H9 (cell line): Measurements from ENCODE around the gene ADCY5. TPM values are rescaled to one million over a fixed set of nuclear protein-coding genes. Genes with fewer than 3 reads are reported as not detected.

ENCODE experiments used
- DNase-seq: peaks from one replicate; pipeline ENCODE4 v3.0.0-alpha.2; 2017
- H2AFZ ChIP-seq: one replicate; pipeline ENCODE4 v1.6.1; 2013; ENCODE audit warnings: mild to moderate bottlenecking, low read length, control low read depth, moderate library complexity
- H2AK5ac ChIP-seq: 2 replicates; pipeline ENCODE4 v1.6.1; 2013; ENCODE audit warnings: low read length, control low read depth, mixed read lengths; ENCODE audit not compliant: insufficient read length
- H2BK120ac ChIP-seq: one replicate; pipeline ENCODE4 v1.6.1; 2013; ENCODE audit warnings: low read depth, mild to moderate bottlenecking, low read length, control low read depth, inconsistent platforms; ENCODE audit not compliant: poor library complexity, severe bottlenecking
- H2BK12ac ChIP-seq: 2 replicates; pipeline ENCODE4 v1.6.1; 2013; ENCODE audit warnings: low read length, control low read depth, mixed read lengths, low read depth; ENCODE audit not compliant: insufficient read length
- H2BK15ac ChIP-seq: 2 replicates; pipeline ENCODE4 v1.6.1; 2013; ENCODE audit warnings: low read depth, low read length, control low read depth
- H2BK20ac ChIP-seq: one replicate; pipeline ENCODE4 v1.6.1; 2013; ENCODE audit warnings: low read depth, mild to moderate bottlenecking, low read length, control low read depth, inconsistent platforms; ENCODE audit not compliant: poor library complexity, severe bottlenecking
- H2BK5ac ChIP-seq: 2 replicates; pipeline ENCODE4 v1.6.1; 2013; ENCODE audit warnings: low read length, control low read depth, mixed read lengths; ENCODE audit not compliant: insufficient read length
- H3K14ac ChIP-seq: 2 replicates; pipeline ENCODE4 v1.6.1; 2013; ENCODE audit warnings: low read length, control low read depth; ENCODE audit not compliant: insufficient read depth
- H3K18ac ChIP-seq: 2 replicates; pipeline ENCODE4 v1.6.1; 2013; ENCODE audit warnings: low read depth, mild to moderate bottlenecking, mixed read lengths, low read length, control low read depth; ENCODE audit not compliant: insufficient read length
- H3K23ac ChIP-seq: 2 replicates; pipeline ENCODE4 v1.6.1; 2013; ENCODE audit warnings: low read length, control low read depth, mixed read lengths, low read depth; ENCODE audit not compliant: insufficient read length
- H3K23me2 ChIP-seq: 2 replicates; pipeline ENCODE4 v1.6.1; 2013; ENCODE audit warnings: low read depth, mild to moderate bottlenecking, mixed read lengths, low read length, control low read depth; ENCODE audit not compliant: insufficient read length, poor library complexity, severe bottlenecking
- H3K27ac ChIP-seq: 2 replicates; pipeline ENCODE4 v1.5.1; 2013; ENCODE audit warnings: low read length, control low read depth, mixed read lengths, low read depth; ENCODE audit not compliant: insufficient read length
- H3K27me3 ChIP-seq: 2 replicates; pipeline ENCODE4 v1.6.1; 2013; ENCODE audit warnings: low read length, control low read depth, inconsistent platforms; ENCODE audit not compliant: insufficient read depth
- H3K4ac ChIP-seq: 2 replicates; pipeline ENCODE4 v1.6.1; 2013; ENCODE audit warnings: low read depth, mild to moderate bottlenecking, control low read depth, inconsistent platforms, low read length, moderate library complexity
- H3K4me1 ChIP-seq: 2 replicates; pipeline ENCODE4 v1.6.1; 2013; ENCODE audit warnings: low read length, control low read depth, inconsistent platforms; ENCODE audit not compliant: insufficient read depth
- H3K4me2 ChIP-seq: 2 replicates; pipeline ENCODE4 v1.6.1; 2013; ENCODE audit warnings: low read length, control low read depth, mixed read lengths; ENCODE audit not compliant: insufficient read length, insufficient read depth
- H3K56ac ChIP-seq: 2 replicates; pipeline ENCODE4 v1.6.1; 2013; ENCODE audit warnings: low read depth, mild to moderate bottlenecking, mixed read lengths, low read length, control low read depth; ENCODE audit not compliant: insufficient read length
- H3K79me1 ChIP-seq: 2 replicates; pipeline ENCODE4 v1.6.1; 2013; ENCODE audit warnings: low read depth, mild to moderate bottlenecking, moderate library complexity, low read length, control low read depth, inconsistent platforms; ENCODE audit not compliant: insufficient read depth, poor library complexity, severe bottlenecking
- H3K79me2 ChIP-seq: 2 replicates; pipeline ENCODE4 v1.6.1; 2013; ENCODE audit warnings: low read length, control low read depth, inconsistent platforms; ENCODE audit not compliant: insufficient read depth
- H3K9ac ChIP-seq: 2 replicates; pipeline ENCODE4 v1.6.1; 2013; ENCODE audit warnings: low read length, control low read depth, mixed read lengths; ENCODE audit not compliant: insufficient read length; ENCODE audit errors: extremely low read depth
- H3K9me3 ChIP-seq: one replicate; pipeline ENCODE4 v1.6.1; 2013; ENCODE audit warnings: low read depth, low read length, inconsistent platforms; ENCODE audit not compliant: control insufficient read depth
- H3T11ph ChIP-seq: one replicate; pipeline ENCODE4 v1.6.1; 2013; ENCODE audit warnings: mild to moderate bottlenecking, low read length, control low read depth, inconsistent platforms
- H4K20me1 ChIP-seq: one replicate; pipeline ENCODE4 v1.6.1; 2013; ENCODE audit not compliant: control insufficient read depth, insufficient read length, insufficient read depth
- H4K5ac ChIP-seq: 2 replicates; pipeline ENCODE4 v1.6.1; 2013; ENCODE audit warnings: low read depth, mild to moderate bottlenecking, mixed read lengths, low read length, control low read depth; ENCODE audit not compliant: insufficient read length
- H4K8ac ChIP-seq: replicated peaks from 2 replicates; pipeline ENCODE4 v1.6.1; 2013; ENCODE audit warnings: low read length, control low read depth, mixed read lengths, low read depth; ENCODE audit not compliant: insufficient read length
- H4K91ac ChIP-seq: 2 replicates; pipeline ENCODE4 v1.6.1; 2013; ENCODE audit warnings: low read depth, mild to moderate bottlenecking, moderate library complexity, mixed read lengths, low read length, control low read depth; ENCODE audit not compliant: insufficient read length
- H3K27ac Mint-ChIP-seq, 3 experiments: 2 replicates in 2 of 3; 3 replicates in 1 of 3; pipeline ENCODE4 v1.8.0; 2020 to 2021; ENCODE audit warnings: mixed read lengths in 3 of 3, mild to moderate bottlenecking in 1 of 3, moderate library complexity in 1 of 3
- H3K27me3 Mint-ChIP-seq: 2 replicates; pipeline ENCODE4 v1.8.0; 2021; ENCODE audit warnings: low read depth, mild to moderate bottlenecking, moderate library complexity, mixed read lengths
- H3K36me3 Mint-ChIP-seq, 3 experiments: 2 replicates in 2 of 3; 3 replicates in 1 of 3; pipeline ENCODE4 v1.8.0; 2020 to 2021; ENCODE audit warnings: low read depth in 3 of 3, mixed read lengths in 3 of 3; ENCODE audit not compliant: insufficient read depth in 1 of 3
- H3K4me1 Mint-ChIP-seq, 2 experiments: 2 replicates each; pipeline ENCODE4 v1.8.0; 2020; ENCODE audit warnings: mixed read lengths in 2 of 2
- H3K4me3 Mint-ChIP-seq, 2 experiments: 2 replicates in 1 of 2; 3 replicates in 1 of 2; pipeline ENCODE4 v1.8.0; 2020 to 2021; ENCODE audit warnings: mild to moderate bottlenecking in 2 of 2, mixed read lengths in 2 of 2, moderate library complexity in 1 of 2
- H3K9me3 Mint-ChIP-seq, 2 experiments: 2 replicates in 1 of 2; 3 replicates in 1 of 2; pipeline ENCODE4 v1.8.0; 2020; ENCODE audit warnings: mild to moderate bottlenecking in 2 of 2, mixed read lengths in 2 of 2, moderate library complexity in 1 of 2
- CTCF ChIP-seq: fragments of 200-600 bp; sonication (generic); conservative IDR thresholded peaks from 3 replicates; pipeline ENCODE4 v1.8.0; 2021; ENCODE audit warnings: antibody characterized with exemption, mild to moderate bottlenecking
- WGBS: extraction: QIAGEN DNeasy Blood & Tissue Kit; methylation state at CpG from one replicate; pipeline ENCODE4 v1.1.7; 2013; ENCODE audit warnings: missing lambda C conversion rate, low lambda C conversion rate, mixed read lengths; ENCODE audit not compliant: insufficient read length; ENCODE audit errors: extremely low coverage; 5-methylcytosine and 5-hydroxymethylcytosine counted together
- total RNA-seq: library from RNA; stranded (reverse); gene quantifications from 2 replicates; pipeline ENCODE4 v1.2.1, GENCODE V29; 2021

Gene ADCY5
- total RNA-seq, 1 experiment from 2014 or later: 5.0 TPM

- no peak overlapping the region for H2AK5ac ChIP-seq
- peaks cover 17% of the 10 kb centered on the region; the same call in 1 of the 2 replicates for H3K4me1 ChIP-seq
- no peaks in the 10 kb centered on the region for H3K27me3 ChIP-seq
- no peak overlapping the region for H4K8ac ChIP-seq
- no peak overlapping the region for H3K4me2 ChIP-seq
- H2BK120ac ChIP-seq: no peak overlapping the region
- H4K20me1 ChIP-seq: no peaks in the 10 kb centered on the region
- H2BK15ac ChIP-seq: no peak overlapping the region
- no peaks in the 10 kb centered on the region; the same call in 1 of the 2 replicates for H3K79me2 ChIP-seq
- no peak overlapping the region for H2AFZ ChIP-seq
- no peak for TF ChIP-seq CTCF
- H3K27ac ChIP-seq: no peak overlapping the region
- Mint-ChIP-seq H3K4me1 (peaks cover 64 to 67% of the 10 kb centered on the region in 2 experiments), H3K4me3 (no peak overlapping the region), H3K9me3 (no peaks in the 10 kb centered on the region; a peak in 1 of 5 replicates), H3K36me3 (peaks cover 0 to 8% (median 2%) of the 10 kb centered on the region in 3 experiments; a peak in 4 of 7 replicates), H3K27me3 (peaks cover 13% of the 10 kb centered on the region), H3K27ac (no peak overlapping the region)
- H2BK20ac ChIP-seq: no peak overlapping the region
- no peak overlapping the region for H4K5ac ChIP-seq
- H4K91ac ChIP-seq: no peak overlapping the region
- H3K23ac ChIP-seq: no peak overlapping the region
- H3K18ac ChIP-seq: no peak overlapping the region
- H3K14ac ChIP-seq: no peak overlapping the region
- no peak overlapping the region for H3K56ac ChIP-seq
- DNase-seq: no peak
- H3K9me3 ChIP-seq: no peaks in the 10 kb centered on the region
- no CpG with 5 or more reads among the region's 3 CpGs for WGBS
- H3K4ac ChIP-seq: no peak overlapping the region
- no peak overlapping the region for H2BK5ac ChIP-seq
- no peaks in the 10 kb centered on the region for H3K79me1 ChIP-seq
- no peak overlapping the region for H3T11ph ChIP-seq
- peaks cover 8% of the 10 kb centered on the region for H3K23me2 ChIP-seq
- no peak overlapping the region for H3K9ac ChIP-seq
- no peak overlapping the region for H2BK12ac ChIP-seq
Observed at GRCh38 chr3:123318374-123318773, 130.5 kb downstream of the ADCY5 start.
